GM18867 (cell line): ENCODE measurements around the gene TCF4.

Experiments
- ATAC-seq: cut with Tn5 transposase; IDR thresholded peaks from one replicate; pipeline ENCODE4 v1.9.1; 2021; ENCODE audit warnings: mild to moderate bottlenecking, moderate library complexity; ENCODE audit not compliant: unreplicated experiment

The TCF4 gene

DNA sequence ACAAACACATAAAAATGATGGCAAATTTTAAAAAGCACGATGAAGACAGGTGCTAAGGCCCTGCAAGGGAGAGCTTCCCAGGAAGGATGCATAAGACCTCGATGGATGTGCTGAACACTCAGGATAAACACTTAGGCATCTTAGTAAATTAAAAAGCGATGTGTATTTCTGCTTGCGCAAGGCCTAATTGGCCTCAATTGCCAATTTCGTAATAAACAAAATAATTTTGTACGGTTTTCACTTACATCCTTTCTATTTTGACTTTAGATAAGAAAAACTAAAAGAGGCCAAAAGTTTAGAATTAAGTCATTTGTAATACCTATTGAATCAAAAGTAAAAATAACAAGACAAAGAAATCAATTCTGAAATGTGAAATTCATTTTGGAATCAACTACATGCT, 189.1 kb downstream of the TCF4 start:
- no peak for ATAC-seq

DNA sequence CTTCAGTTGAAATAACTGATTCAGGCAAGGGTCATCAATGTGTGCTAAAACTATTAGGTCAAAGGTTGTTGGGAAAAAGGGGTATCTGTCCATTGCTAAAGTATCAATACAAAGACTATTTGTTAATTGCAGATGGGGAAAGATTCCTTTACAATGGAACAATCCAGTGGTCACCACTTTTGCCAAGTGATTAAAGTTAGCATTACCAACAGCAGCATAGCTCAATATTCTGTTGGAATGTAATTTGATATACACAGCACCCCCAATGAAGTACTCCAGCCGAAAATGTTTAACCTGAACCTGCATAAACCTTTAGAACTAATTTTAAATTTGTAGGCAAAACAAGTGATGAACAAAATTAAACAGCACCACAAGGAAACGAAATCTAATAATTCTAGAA, 191.0 kb downstream of the TCF4 start:
- ATAC-seq: no peak

GRCh38 chr18:55396267-55396905, 191.6 kb downstream of the TCF4 start:
- ATAC-seq: no peak

DNA sequence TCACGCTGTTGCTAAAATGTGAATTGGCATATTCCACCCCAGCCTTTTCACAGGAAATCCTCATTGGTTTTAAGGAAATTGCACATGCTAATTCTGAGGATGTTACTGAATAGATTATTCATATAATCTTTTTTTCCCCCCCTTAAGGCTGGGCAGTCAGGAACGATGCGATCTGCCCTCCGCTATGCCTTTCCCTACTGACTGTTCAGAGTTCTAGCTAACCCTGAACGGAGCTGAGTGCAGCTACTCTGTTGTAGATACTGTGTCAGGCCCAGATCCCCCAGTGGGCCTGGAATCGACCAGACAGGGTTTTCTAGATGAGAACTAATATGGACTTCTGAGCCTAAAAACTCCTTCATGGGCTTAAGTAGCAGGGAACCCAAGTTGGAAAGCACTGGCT, 192.2 kb downstream of the TCF4 start:
- ATAC-seq: no peak

DNA sequence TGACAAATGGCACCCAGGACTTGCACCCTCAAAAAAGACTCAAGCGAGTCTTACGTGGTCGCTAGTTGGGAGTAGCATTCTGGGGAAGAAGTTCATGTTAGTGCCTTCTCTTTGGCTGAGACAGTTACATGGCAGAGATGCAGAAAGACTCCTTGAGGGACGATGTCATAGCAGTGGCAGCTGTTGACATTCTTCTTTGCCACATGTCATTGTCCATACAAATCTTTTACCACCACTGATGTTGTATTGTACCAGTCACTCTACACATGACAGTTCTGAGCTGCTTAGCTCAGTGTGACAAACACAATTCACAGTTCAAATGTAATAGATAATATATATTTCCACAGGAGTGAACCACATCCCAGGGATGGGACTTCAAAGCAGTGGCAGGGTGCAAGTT, 197.1 kb downstream of the TCF4 start:
- no peak for ATAC-seq

GRCh38 chr18:55387139-55387984, 200.6 kb downstream of the TCF4 start:
- no peak for ATAC-seq

- ATAC-seq: no peak
These were observed 201.4 kb downstream of the TCF4 start for GRCh38 chr18:55386545-55386944.

DNA sequence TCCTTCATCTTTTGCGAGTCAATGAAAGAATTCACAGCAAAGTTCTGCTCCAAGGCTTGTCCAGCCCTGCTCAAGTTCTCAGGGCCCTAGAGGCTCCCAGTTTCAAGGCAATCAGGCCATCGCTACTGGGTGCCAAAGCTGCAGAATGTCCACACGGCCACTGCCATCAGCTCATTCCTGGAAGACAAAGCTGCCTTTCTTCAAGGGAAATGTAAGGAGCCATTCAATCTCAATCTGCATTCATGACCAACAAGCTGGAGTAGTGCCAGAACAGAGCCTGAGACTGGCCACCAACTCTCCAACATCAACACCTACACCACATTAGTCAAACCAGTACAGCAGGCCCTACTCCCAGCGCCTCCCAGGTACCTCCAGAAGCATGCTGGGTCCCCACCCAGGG, 202.2 kb downstream of the TCF4 start:
- no peak for ATAC-seq

DNA sequence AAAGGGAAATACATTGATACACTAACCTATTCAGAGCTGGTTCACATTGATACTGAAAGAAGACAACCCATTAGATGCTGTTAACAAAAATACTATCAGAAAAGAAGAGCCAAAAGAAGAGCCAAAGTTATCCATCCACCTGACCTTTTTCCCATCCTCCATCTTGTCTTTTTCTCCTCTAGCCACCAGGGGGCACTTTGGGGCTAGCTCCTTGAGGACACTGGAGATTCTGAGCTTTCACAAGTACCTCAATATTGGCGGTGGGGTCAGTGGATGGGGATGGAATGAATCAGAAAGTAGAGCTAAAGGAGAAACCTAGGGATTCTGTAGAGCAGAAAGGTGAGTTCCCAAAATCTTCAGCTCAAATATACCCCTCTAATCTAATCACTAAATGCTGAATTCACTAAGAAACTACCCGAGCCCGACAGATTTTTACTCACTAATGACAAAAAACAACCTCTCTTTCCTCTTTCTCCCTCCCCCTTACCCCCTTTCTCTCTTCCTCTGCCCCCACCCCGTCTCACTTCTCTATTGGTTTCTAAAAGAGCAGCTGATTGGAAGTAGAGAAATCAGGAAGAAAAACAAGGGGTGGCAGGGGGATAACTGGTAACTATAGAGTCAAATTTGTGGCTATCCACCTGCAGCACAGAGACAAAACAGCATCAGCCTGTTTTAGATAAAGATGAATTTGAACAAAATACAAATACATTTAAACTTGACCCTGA, 203.3 kb downstream of the TCF4 start:
- no peak for ATAC-seq

GRCh38 chr18:55384115-55384514, 203.9 kb downstream of the TCF4 start:
- ATAC-seq: no peak

GRCh38 chr18:55382277-55382805, 205.7 kb downstream of the TCF4 start:
- no peak for ATAC-seq

GRCh38 chr18:55381277-55381676, 206.7 kb downstream of the TCF4 start:
- no peak for ATAC-seq

GRCh38 chr18:55380589-55380988, 207.4 kb downstream of the TCF4 start:
- no peak for ATAC-seq

GRCh38 chr18:55376387-55376786, 211.6 kb downstream of the TCF4 start:
- ATAC-seq: peak; percentile 98

GRCh38 chr18:55375930-55376329, 212.1 kb downstream of the TCF4 start:
- ATAC-seq: no peak

DNA sequence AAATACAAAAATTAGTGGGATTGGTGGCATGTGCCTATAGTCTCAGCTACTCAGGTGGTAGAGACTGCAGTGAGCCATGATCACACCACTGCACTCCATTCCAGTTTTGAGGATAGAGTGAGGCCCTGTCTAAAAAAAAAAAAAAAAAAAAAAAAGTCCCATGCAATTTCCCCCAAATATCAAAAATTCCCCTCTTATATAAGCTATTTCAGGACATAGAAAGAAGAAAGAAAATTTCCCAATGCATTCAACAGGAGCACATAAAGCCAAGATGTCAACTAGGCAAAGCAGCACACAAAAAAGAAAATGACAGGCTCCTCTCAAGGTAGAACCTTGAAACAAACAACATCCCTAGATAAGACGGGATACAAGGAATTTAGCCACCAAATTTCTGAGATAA, 213.3 kb downstream of the TCF4 start:
- ATAC-seq: no peak

- no peak for ATAC-seq
These were observed 215.8 kb downstream of the TCF4 start for GRCh38 chr18:55372209-55372608.

GRCh38 chr18:55370936-55371335, 217.1 kb downstream of the TCF4 start:
- no peak for ATAC-seq

GRCh38 chr18:55369346-55369745, 218.6 kb downstream of the TCF4 start:
- ATAC-seq: no peak

GRCh38 chr18:55365342-55365741, 222.7 kb downstream of the TCF4 start:
- no peak for ATAC-seq

DNA sequence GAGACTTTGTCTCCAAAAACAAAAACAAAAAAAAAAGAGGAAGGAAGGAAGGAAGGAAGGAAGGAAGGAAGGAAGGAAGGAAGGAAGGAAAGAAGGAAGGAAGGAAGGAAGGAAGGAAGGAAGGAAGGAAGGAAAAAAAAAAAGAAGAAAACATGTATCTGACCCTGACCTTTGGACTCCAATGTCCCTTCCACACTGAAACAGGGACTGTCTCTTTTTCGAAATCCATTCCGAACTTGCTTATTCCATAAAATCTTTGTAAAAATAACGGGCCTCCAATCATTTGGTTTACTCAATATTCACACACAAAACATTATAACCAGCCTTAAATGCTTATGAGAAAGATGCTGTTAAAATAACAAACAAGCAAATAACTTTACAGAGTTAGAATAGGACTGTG, 225.7 kb downstream of the TCF4 start:
- no peak for ATAC-seq
